Measurements from ENCODE around the gene PRR36. TPM values are rescaled to one million over a fixed set of nuclear protein-coding genes. Genes with fewer than 3 reads are reported as not detected.
A peak's percentile ranks its signal among the peaks of the same experiment; 100 is the strongest.

PRR36 gene
- polyA plus RNA-seq, 3 donors, result 5.6 to 9.4 (median 8.1) TPM

DNA sequence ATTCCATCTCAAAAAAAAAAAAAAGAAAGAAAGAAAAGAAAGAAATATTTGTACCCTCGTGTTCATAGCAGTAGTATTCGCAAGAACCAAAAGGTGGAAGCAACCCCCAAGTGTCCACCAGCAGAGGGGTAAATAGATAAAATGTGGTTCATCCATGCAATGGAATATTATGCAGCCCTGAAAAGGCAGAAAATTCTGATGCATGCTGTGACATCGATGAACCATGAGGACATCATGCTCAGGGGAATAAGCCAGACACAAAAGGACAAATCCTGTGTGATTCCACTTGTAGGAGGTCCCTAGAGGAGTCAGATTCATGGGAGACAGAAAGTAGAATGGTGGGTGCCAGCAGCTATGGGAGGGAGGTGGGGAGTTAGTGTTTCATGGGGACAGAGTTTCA lies 7.7 kb upstream of the PRR36 start:
- no peak for DNase-seq (ENCODE audit: extremely low read depth in 1 of 11, low read depth in 9 of 11, low spot score in 4 of 11)

DNA sequence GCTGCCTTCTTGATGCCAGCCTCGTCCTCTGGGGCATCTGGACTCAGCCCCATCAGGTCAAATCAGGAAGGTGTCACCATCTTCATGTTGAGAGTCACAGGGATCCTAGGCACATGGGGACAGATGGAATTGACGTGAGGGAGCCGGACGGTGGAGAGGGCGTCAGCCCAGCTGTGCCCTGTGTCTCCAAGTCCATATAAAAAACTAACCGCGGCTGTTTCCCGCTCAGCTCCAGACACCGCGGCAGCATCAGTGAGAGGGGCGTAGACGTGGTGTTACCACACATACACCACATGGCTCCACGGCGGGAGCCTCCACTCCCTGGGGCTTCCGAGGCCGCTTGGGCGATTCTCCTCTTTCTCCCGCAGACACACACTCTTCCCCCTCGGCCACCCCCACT lies 5.6 kb upstream of the PRR36 start:
- DNase-seq (ENCODE audit: extremely low read depth in 1 of 11, low read depth in 9 of 11, low spot score in 4 of 11), result no peak

DNA sequence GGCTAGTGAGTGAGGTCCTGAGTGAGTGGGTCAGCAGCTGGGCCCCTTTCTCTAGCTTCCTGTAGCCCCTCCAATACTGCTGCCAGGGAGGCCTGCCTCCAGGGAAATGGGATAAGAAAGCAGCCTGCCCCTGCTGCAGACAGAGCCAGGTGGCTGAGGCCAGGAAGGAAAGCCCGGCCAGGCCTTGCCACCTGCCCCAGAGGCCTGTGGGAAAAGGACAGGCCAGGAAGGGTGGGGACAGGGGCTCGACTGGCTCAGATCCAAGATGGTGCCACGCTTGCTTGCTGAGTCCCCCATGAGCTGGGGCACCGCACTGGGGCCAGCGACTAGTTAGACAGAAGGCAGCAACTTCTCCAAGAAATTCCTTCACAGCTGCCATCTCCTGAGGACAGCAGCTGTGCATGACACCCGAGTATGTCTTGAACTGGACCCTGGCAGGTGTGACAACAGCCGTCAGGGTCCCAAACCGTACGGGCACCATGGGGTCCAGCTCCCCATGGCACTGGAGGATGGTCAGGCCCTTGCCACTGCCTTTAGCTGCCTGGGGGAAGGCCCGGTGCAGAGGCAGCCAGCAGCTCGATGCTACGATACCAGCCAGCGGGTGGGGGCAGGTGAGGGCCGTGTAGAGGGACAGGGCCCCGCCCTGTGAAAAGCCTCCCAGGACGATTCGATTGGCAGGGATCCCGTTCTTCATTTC lies 5.1 kb upstream of the PRR36 start:
- no peak for DNase-seq (ENCODE audit: extremely low read depth in 1 of 11, low read depth in 9 of 11, low spot score in 4 of 11)

DNA sequence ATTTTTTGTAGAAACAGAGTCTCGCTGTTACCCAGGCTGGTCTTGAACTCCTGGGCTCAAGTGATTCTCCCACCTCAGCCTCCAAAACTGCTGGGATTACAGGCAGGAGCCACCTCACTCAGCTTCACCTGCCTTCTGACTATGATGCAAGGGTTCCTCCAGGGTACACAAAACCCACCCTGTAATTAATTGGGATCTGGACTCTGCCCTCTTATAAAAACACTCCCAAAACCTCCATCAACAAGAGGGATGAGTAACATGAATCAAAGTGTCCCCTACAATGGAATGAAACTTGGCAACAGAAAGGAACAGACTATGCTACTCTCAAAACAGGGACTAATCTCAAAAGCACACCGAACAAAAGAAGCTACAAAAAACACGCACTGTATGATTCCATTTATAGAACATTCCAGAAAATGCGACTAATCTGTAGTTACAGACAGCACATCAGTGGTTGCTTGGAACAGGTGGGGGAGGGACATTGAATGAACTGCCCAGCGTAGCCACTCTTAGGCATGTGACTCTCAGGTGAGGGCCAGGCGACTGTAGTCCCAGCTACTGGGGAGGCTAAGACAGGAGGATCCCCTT lies 3.2 kb upstream of the PRR36 start:
- DNase-seq (ENCODE audit: extremely low read depth in 1 of 11, low read depth in 9 of 11, low spot score in 4 of 11), result no peak

DNA sequence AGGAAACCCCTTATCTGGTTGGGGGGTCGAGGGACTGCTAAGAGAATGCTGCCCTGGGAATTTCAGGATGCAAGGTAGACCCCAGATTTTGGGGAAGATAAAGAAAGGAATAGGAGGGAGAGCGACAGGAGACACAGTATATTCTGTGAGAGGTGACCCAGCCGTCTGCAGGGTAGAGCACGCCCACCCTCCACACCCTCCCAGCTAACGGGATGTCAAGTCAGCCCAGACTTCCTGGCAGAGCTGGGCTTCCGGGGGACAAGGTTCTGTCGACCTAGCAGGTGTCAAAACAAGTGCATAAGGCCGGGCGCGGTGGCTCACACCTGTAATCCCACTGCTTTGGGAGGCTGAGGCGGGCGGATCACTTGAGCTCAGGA lies 695 bp upstream of the PRR36 start:
- DNase-seq (ENCODE audit: extremely low read depth in 1 of 11, low read depth in 9 of 11, low spot score in 4 of 11), result no peak

DNA sequence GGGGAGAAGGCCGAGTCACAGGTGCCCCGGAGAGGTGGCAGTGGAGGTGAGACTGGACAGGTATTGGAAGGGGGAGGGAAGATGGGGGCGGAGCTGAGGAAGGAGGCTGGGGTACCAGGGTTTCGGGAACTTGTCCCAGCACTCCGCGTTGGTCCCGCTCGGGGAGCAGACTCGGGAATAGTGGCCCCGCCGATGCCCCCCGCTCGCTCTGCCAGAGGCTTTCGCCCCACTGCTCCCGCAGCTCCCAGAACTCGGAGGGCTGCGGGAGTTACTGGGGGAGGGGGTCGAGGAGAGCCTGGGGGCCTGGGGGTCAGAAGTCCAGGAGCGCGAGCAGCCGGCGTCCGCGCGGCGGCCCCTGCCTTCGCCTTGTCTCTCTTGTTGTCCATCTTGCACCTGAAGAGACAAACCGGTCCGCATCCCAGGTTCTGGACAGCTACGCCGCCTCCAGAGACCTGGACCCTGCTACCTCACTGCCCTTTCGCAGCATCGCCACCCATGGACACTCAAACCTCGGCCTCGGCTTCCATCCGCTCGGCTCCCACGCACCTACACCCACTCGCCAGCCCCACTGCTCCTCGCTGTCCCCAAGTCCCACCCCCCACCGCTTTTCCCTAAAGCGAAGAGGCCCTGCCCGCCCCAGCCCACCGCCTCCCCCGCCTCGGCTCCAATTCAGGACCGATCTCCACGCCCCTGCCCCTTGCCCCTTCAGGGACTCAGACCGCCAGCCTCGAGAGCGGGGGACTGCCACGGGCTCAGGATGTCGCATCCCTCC lies 700 bp downstream of the PRR36 start:
- DNase-seq (ENCODE audit: extremely low read depth in 1 of 11, low read depth in 9 of 11, low spot score in 4 of 11), result no peak

DNA sequence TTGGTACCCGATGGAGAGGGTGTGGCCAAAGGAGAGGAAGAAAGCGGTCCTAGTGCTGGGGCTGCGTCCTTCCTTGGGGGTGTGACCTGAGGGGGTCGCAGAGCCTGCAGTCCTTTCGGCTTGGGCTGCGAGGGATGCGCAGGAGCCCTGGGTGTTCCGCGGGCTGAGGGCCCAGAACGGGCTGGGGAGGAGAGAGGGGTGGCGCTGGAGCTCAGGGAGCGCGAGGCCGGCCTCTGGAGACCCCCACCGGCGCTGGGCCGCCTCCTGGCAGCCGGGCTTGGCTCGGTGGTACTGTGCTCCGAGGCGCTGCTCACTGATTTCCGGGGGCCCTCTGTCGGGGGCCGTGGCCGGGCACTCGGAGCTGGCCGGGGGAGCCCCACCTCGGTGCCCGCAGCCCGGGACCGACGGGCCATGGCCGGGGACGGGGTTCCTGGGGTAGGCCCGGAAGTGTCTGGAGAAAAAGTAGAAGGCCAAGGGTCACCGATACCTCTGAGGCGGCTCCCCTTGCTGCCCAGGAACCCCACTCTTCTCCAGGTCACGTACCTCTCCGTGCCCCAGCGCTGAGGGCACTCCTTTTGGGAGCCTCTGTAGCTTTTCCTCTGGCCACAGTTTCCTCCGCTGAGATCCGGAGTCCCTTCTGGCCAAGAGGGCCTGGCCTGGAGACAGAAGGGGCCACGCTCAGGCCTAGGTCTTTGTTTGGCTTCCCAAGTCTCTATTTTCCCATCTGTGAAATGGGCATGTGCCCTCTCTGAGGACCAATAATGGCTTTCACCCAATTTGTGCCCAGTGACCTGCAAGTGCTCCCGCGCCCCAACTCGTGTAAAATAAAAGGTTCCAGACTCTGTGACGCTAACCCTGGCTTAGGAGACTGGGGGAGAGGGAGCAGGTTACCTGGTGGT lies 1.6 kb downstream of the PRR36 start:
- no peak for DNase-seq (ENCODE audit: extremely low read depth in 1 of 11, low read depth in 9 of 11, low spot score in 4 of 11)

DNA sequence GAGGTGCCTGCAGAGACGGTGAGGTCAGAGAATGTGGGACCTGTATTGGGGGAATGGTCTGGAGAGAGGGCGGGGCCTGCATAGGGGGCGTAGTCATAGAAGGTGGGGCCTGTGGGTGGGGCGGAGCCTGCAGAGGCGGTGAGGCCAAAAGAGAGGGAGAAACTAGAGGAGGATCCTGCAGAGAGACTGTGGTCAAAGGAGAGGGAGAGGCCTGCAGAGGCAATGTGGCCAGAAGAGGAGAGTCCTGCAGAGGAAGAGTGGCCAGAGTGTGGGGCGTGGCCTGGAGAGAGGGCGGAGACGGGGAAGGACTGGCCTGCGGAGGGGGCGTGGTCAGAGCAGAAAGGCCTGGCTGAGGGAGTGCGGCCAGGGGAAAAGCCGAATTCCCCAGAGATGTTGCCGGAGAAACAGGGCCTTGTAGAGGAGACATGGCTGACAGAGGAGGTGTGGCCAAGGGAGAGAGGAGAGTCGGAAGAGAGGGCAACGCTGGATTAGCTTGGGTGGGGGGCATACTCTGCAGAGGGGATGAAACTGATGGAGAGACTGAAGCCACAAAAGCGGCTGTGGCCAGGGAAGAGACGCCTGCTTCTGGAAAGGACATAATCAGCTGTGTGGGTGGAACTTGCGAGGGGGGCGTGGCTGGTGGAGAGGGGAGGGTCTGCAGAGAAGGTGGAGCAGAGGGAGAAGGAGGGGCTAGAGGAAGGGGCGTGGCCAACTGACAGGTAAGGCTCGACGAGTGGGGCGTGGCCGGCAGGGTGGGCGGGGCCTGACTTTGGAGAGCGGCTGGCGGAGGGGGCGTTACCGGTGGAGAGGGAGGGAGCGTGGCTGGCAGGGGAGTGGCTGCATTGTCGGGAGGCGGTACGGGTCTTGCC lies 2.5 kb downstream of the PRR36 start:
- peak in 5 of 11 donors; percentile 48 to 83 (median 72) for DNase-seq (ENCODE audit: extremely low read depth in 1 of 11, low read depth in 9 of 11, low spot score in 4 of 11)

DNA sequence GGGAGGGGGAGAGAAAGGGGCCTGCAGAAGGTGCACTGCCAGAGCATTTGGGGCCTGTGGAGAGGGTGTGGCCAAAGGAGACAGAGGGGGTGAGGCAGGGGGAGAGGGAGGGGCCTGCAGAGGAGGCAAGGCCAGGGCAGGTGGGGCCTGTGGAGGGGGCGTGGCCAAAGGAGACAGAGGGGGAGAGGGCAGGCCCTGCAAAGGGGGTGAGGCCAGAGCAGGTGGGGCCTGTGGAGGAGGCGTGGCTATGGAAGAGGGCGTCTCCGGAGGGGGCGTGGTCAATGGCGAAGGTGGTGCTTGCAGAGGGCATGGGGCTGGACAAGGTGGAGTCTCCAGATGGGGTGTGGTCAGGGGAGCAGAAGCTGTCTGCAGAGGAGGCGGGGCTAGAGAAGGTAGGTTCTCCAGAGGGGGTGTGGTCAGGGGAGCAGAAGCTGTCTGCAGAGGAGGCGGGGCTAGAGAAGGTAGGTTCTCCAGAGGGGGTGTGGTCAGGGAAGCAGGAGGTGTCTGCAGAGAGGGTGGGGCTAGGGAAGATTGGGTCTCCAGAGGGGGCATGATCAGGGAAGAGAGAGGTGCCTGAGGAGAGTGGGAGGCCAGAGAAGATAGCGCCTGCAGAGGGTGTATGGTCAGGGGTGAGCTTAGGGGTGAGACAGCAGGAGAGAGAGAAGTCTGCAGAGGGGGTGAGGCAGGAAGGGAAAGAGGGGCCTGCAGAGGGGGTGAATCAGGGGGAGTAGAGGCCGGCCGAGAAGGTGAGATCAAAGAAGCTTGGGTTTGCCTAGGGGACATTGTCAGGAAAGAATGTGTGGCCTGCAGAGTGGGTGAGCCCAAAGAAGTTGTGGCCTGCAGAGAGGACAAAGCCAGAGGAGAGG lies 3.4 kb downstream of the PRR36 start:
- DNase-seq (ENCODE audit: extremely low read depth in 1 of 11, low read depth in 9 of 11, low spot score in 4 of 11), result no peak

DNA sequence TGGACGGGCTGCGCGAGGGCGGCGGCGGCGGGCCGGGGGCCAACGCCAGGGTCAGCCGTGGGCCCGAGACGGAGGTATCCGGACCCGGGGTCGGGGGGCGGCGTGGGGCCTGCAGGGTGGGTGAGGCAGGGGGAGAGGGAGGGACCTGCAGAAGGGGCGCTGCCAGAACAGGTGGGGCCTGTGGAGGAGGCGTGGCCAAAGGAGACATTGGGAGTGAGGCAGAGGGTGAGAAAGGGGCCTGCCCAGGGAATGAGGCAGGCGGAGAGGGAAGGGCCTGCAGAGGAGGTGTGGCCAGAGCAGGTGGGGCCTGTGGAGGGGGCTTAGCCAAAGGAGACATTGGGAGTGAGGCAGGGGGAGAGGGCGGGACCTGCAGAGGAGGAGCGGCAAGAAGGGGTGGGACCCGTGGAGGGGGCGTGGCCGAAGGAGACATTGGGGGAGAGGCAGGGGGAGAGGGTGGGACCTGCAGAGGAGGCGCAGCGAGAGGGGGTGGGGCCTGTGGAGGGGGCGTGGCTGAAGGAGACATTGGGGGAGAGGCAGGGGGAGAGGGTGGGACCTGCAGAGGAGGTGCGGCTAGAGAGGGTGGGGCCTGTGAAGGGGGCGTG lies 4.2 kb downstream of the PRR36 start:
- no peak for DNase-seq (ENCODE audit: extremely low read depth in 1 of 11, low read depth in 9 of 11, low spot score in 4 of 11)

DNA sequence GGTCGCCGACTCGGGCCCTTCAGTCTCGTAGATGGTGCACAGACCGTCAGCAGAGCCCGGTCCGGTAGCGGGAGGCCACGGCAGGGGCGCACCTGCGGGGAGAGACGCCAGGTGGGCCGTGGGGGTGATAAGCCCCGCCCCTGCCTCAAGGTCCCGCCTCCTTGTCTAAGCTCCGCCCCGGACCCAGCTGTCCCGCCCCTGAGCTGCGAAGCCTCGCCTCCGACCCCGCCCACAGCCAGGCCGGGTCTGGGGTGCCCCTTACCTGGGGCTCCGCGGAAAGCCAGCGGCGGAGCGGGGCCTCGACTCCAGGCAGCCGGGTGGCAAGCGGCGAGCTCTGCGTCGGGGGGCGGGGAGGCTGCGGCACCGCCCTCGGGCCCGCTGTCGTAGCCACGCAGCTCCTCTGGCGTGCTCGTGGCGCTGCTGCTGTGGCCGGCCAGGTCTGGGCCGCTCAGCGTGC lies 4.7 kb downstream of the PRR36 start:
- no peak for DNase-seq (ENCODE audit: extremely low read depth in 1 of 11, low read depth in 9 of 11, low spot score in 4 of 11)

DNA sequence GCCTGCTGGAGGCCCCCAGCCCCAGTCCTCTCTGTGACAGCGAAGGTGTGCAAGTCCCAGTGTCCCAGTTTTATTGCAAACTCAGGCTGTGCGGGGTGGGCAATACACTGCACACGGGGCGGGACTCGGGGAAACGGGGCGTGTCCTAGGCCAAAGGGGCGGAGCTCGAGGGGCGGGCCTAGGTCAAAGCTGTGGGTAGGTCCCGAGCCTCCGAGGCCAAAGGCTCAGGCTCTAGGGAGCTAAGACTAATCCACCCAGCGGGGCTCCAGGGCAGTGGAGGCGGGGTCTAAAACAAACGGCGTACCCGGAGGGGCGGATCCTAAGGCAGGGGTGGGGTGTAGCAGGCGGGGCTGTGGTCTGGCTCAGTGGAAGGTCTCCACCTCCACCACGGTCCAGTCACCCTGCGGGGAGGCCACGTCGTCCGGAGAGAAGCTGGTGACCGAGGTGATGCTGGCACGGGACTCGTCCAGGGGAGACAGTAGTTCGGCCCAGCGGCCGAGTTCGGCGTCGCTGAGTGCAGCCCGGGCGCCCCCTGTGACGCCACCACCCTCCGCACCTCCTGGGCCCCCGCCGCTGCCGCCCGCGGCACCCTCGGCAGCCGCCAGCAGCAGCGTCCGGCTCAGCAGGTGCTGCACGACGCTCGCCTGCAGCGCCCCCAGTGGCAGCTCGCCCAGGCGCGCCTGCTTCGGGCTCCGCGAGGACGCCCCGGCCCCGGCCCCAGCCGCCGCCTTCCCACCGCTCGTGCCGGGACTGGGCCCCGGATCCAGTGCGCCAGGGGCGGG lies 5.3 kb downstream of the PRR36 start:
- peak in 4 of 11 donors; percentile 67 to 76 (median 72) for DNase-seq (ENCODE audit: extremely low read depth in 1 of 11, low read depth in 9 of 11, low spot score in 4 of 11)

DNA sequence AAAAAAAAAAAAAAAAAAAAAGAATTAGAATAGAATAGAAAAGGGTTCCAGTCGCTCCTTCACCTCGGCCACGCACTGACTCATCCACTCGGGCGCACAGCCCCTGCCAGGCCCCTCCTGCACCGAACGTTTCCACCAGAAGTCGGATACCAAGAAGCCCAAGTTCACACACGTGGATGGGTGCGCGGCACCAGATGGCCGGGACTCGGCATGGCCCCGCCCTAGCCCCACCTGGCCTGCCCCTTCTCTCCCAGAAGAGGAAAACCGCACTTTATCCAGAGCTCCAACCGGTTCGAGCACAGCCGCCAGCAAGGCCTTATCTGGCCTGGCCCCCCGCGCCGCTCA lies 5.9 kb downstream of the PRR36 start:
- no peak for DNase-seq (ENCODE audit: extremely low read depth in 1 of 11, low read depth in 9 of 11, low spot score in 4 of 11)

DNA sequence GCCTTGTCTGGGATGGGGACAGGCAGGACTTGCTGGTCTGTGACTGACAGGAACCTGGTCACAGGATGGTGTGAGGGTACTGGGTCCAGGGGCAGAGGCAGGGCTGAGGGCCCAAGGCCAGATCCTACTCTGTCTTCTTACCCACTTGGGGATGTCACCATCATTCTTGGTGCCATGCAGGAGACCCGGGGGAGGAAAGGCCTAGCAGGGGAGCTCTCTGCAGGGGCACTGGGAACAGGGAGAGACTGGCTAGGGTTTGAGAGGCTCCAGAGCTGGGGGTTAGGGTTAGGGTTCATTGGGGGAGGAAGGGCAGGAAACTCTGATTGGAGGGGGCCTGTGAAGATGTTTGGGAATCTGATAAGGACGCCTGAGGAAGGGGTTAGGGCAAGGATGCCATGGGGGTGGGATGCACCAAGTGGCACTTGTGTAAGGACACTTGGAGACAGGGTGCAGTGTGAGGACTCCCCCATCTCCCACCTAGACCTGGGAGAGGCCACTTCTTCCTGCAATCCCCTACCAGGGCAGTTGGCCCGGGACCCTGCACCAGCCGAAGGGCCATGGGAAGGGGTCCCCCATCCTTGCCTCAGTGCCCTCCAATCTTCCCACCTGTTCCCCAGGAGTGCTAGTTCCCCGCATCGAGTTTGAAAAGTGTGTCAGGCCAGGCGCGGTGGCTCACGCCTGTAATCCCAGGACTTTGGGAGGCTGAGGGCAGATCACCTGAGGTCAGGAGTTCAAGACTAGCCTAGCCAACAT lies 6.9 kb downstream of the PRR36 start:
- DNase-seq (ENCODE audit: extremely low read depth in 1 of 11, low read depth in 9 of 11, low spot score in 4 of 11), result no peak

DNA sequence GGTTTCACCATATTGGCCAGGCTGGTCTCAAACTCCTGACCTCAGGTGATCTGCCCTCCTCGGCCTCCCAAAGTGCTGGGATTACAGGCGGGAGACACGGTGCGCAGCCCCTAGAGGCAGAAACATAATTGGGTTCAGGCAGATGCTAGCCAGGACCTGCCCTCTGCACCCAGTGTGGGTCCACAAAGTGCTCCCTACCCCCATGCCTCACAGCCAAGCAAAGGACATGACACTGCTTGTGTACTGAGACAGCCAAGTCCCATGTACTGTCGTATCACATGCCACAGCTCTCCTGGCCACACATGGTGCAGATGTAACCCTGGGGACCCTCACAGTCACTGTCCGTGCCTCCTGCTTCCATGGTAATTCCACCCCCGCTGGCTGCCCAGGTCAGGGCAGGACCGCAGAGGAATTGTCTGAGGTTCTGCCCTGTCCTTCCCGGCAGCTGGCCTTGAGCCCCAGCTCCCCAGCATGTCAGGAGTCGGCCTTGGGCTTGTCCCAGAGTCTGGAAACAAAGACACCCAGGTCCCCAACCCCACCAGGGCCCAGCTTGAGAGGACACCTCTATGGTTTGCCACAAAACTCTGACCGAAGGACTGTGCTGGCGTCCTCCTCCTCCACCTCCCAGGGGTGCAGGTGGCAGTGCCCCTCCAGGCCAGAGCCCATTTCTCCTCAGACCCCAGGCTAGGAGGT lies 7.6 kb downstream of the PRR36 start:
- DNase-seq (ENCODE audit: extremely low read depth in 1 of 11, low read depth in 9 of 11, low spot score in 4 of 11), result no peak
